HG02973 (cell line): ENCODE results near the gene CDH13.

Experiments used
- ATAC-seq: cut with Tn5 transposase; IDR thresholded peaks from one replicate; pipeline ENCODE4 v1.9.1; 2021; ENCODE audit warnings: moderate library complexity; ENCODE audit not compliant: unreplicated experiment

The CDH13 gene

DNA sequence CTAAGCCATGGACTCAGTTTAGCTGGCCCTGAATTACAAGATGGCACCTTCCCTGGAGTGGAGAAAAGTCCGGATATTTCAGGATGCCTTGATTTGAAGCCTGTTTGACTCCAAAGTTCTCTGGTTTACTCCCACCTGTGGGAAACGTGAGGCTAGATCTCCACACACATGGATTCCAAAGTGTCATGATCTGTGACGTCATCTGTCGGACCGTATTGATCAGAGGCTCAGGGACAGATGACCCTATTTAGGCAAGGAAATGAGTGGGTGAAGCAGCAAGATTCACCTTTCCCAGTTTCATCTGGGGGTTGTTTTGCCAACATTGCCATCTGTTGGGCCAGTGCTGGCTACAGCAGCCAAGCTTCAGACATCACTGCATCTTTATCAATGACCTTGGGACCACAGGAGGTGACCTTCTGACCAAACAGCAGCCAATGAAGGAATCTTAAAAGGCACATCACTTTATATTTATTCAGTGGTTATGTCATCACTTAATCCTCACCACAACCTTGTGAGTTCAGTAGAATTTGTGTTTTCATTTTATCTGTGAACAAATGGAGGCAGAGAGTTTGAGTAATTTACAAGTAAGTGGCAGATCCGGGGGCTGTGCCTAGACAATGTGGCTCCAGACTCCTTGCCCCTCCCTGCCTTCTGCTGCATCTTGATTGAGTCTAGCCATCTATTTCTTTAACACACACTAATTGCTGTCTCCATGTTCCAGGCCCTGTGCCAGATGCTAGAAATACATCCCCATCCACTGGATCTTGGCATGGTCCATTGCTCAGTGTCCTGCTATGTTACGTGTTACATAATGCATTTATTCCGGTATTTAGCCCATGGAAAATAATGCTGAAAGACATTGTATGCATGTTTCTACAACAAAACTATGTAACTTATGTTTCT is 1.5 kb upstream of the CDH13 start:
- ATAC-seq, result no peak

DNA sequence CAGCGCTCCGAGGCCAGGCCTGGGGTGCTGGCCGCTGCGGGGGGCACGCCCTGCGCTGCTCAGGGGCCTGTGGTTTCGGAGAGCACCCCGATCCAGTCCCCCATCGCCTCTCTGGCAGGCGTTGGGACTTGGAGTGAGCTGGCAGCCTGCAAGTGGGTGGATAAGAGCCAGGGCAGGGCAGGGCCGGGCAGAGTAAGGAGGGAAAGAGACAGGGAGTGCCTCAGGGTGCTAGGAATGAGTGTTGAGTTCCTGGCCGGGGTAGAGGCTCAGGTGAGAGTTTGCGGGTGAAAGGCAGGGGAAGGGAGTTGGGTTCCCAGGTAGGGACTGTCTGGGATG is 1.3 kb downstream of the CDH13 start:
- ATAC-seq, result no peak

DNA sequence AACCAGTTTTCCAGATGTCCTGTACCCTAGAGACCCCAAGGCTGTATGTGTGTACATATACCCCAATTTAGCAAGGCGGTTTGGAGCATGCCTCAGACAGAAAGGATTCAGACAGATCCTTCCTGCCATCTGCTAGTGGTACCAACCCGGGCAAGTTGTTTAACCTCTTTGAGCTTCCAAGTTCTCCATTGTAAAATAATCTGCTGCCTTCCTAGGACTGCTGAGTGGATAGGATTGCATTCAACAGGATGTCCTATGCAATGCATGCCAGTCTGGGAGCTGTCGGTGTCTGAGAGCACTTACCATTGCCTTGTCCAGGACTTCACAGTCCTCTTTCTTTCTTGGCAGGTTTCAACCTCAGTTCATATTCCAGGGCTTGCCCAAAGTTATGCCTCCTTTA is 1.9 kb downstream of the CDH13 start:
- ATAC-seq, result no peak

DNA sequence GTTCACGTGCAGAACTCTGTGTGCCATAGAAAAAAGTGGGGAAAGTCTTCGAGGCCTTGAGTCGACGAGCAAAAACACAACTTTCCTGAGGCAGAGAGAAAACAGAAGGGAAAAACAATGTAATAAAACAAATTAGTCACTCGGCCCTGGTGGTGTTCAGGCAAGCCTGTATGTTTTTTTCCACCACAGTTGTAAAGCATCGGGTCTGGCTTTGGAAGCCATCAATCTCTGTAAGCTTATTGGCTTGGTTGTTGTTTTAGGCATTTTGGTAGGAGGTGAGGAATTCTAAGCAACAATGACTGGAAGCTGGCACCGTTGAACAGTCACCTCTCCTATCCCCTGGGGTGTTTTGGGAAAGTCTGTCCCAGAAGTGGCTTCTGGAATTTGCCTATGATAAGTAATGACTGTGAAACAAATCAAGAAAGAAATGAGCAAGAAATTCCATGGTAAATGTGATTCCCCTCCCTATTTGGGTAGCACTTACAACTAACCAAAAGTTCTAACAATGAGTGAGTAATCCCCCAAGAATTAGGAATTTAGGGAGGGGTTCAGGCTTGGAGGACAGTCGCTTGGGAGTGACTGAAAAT is 2.8 kb downstream of the CDH13 start:
- ATAC-seq, result no peak

DNA sequence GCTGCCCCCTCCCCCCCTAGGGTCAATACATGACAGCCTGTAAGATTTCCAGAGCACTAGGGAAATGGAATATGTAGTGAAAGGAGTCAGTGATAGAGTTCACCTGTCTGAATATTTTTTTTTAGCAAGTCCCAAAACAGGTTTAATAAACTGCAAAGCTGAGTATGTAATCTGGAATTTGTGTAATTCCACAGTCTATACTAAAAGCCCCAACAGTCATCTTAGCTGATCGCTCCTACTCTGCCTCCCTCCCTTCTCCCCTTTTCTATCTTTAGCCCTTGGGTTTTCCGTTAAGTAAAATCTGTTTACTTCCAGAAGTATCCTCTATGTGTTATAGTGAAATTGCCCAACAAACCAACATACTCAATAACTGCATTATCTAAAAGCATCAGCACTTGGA is 3.5 kb downstream of the CDH13 start:
- no peak for ATAC-seq

DNA sequence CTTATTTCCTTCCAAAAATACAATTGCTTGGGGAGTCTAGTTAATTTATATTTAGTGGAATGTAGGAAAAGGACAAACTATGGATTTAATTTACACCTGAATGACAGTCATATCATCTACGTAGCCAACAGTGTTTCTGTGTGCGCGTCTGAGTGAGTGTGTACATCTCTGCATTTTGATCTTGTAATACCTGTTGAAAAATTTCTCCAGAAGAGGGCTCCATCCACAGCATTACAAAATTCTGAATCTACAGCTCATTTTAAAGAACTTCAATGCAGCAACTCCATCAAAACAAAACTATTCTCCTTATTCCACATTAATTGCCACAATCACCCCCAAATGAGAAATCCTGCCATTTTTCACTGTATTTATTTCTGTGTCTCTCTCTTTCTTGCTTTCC is 3.9 kb downstream of the CDH13 start:
- ATAC-seq, result no peak

DNA sequence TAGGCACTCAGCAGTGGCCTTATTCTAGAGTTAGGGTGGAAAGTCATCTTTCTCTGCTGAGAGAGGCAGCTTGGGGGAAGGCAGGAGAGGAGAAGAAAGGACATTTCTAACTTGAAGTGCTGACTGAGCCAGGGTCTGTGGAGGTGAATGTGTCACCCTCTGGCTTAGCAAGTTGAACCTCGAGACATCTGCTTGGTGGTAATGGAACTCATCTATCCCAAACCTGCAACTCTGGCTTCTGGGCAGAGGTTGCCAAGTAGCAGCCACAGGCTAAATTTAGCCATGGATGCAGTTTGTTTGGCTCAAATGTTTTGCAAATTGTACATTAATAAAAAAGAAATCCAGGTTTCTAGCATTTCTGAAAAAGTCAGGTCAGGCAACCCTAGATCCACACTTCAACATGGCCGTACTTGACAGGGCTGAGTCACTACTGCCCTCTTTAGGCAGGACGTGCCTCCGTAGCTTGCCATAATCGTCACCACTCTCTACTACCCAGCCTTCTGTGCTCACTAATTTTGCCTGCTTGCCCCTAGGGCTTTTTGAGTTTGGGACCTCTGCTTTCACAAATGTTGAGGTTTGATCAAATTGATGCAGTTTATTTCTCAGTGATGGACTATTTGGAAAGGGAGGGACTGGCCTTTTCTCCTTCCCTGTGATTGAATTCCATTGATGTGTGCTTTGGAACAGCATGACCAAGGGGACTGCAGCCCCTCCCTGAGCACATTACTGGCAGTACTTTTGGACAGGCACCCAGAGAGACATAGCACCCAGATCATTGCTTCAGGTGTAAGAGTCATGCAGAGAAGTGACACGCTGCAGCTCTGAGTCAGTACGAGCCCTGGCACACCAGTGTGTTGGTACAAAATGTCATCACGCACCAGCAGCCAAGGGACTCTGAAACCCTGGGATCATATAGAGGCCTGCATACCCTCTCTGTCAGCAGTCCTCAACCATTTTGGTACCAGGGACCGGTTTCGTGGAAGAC is 5.2 kb downstream of the CDH13 start:
- ATAC-seq, result no peak

GRCh38 chr16:82633964-82634600 is 7.3 kb downstream of the CDH13 start:
- ATAC-seq, result no peak

GRCh38 chr16:82634955-82635610 is 8.3 kb downstream of the CDH13 start:
- ATAC-seq, result no peak

DNA sequence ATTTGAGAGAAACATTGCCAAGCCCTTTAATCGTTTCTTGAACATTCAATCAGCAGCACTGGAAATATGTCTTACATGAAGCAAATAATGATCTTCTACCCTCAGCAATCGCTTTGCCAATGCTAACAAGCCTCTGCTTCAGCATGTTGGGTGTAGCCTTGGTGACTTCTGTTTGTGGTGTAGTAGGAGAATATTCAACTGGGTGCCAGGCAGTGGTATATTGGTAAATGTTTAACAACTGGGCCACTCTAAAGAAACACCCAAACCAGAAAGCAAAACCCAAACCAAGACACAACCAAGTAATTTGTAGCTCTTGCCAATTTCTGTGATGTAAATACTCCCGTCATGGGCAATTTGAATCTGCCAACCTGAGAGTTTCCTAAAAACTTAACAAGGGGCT is 9.7 kb downstream of the CDH13 start:
- ATAC-seq, result no peak

DNA sequence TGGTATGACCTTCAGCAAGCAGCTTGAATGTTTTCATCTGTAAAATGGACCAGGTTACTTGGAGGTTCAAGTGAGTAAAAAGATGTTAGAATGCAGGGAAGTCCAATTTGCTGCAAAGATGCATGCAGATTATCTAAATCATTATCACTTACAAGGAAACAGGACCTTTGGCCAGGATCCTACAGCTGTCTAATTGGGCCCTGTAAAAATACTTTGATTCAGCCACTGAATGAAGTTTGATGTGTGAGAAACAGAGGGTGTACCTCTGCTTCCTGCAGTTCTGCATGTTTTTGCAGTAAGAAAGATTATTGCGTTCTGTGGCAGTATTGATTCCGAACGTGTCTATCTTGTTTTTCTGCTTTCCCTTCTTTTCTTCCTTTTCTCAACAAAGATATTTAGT is 10.2 kb downstream of the CDH13 start:
- no peak for ATAC-seq

- no peak for ATAC-seq
Measured at GRCh38 chr16:82638095-82638798, 11.5 kb downstream of the CDH13 start.

DNA sequence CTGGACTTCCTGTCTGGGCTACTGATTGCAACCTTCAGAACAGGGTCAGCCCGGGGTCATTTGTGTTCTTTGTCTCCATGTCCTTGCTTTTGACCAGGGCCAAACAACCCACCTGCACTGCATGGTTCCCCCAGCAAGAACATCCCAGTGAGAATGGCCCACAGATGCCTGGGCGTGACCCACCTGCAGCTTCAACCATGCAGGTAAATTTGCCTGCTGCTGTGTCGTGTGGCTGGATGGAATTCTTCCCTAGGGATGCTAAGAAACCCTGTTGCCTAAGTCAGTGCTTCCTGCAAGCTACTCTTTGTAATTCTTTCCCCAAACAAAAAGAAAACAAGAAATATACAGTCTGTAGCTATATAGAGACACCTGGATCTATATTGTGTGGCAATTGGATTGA is 12.5 kb downstream of the CDH13 start:
- no peak for ATAC-seq

- no peak for ATAC-seq
Measured at GRCh38 chr16:82639666-82640336, 13.0 kb downstream of the CDH13 start.

- ATAC-seq, result no peak
Measured at GRCh38 chr16:82641336-82641984, 14.7 kb downstream of the CDH13 start.

GRCh38 chr16:82643136-82643535 is 16.4 kb downstream of the CDH13 start:
- no peak for ATAC-seq

DNA sequence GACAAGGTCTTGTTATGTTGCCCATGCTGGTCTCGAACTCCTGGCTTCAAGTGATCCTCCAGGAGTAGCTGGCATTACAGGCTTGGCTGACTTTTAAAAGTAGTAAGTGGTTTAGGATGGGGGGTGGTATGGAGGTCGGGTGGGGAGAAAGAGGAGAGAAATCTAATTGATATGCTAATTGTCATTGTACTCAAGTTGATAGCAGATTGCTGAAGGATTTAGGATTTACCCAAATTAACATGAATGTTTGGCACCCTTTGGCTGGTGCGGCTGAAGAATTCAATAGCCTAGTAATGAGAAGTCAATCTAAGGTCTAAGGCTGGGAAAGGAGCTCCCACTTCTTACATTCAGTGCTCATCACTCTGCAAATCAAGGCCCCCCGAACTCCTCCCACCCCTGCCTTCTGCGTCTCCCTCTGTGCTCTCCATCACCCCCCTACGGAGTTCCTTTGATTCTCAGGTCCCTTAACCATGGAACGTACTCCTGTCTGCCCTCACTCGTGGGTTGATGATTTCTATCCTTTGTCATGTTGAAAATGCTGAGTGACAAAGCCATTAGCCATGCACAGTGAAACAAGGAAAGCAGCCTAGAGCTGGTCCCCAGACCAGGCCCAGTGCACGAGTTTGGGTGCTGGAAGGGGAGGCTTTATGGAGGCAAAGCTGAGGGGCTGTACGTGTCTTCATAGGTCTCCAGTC is 17.3 kb downstream of the CDH13 start:
- no peak for ATAC-seq

GRCh38 chr16:82646504-82646903 is 19.7 kb downstream of the CDH13 start:
- no peak for ATAC-seq
